ENCODE data around the gene EIF3B.

DNA sequence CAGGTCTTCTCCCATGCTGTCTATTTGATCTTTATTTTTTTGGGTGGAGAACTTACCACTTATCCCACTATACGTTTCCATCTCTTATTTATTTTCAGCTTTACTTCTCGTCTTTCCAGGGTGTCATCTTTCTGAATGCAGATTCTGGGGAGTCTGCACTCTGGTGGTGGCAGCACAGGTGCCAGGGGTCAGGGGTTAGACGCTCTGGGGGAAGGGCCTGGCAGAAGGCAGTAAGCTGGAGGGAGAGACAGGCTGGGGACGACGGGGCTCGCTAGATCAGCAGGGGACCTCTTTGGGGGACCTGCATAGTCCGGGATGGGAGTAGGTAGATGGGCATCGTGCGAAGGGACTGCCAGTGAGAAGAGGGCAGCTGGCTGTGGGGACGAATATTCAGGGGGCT, 71.1 kb downstream of the EIF3B start:
- TF ChIP-seq, protein P1, sequence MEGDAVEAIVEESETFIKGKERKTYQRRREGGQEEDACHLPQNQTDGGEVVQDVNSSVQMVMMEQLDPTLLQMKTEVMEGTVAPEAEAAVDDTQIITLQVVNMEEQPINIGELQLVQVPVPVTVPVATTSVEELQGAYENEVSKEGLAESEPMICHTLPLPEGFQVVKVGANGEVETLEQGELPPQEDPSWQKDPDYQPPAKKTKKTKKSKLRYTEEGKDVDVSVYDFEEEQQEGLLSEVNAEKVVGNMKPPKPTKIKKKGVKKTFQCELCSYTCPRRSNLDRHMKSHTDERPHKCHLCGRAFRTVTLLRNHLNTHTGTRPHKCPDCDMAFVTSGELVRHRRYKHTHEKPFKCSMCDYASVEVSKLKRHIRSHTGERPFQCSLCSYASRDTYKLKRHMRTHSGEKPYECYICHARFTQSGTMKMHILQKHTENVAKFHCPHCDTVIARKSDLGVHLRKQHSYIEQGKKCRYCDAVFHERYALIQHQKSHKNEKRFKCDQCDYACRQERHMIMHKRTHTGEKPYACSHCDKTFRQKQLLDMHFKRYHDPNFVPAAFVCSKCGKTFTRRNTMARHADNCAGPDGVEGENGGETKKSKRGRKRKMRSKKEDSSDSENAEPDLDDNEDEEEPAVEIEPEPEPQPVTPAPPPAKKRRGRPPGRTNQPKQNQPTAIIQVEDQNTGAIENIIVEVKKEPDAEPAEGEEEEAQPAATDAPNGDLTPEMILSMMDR (IDR thresholded peaks at IDR 0.05) = no peak
- TF ChIP-seq POLR2A (IDR thresholded peaks at IDR 0.05) = no peak
